ENCODE measurements around the gene TNS2. TPM values are rescaled to one million over a fixed set of nuclear protein-coding genes. Genes with fewer than 3 reads are reported as not detected.
"Not testable (repeated sequence)": the region's sequence is repeated elsewhere in the genome, so short reads cannot be mapped to it uniquely, and the experiment has no call there.

TNS2 gene
- total RNA-seq, 1 experiment from 2014 or later, result 32.5 TPM

- no peak for DNase-seq (ENCODE audit: low read depth)
These were observed 57.3 kb downstream of the TNS2 start for GRCh38 chr12:53107122-53107521.

GRCh38 chr12:53112431-53112830 is 62.6 kb downstream of the TNS2 start:
- DNase-seq (ENCODE audit: low read depth), result not testable (repeated sequence)

DNA sequence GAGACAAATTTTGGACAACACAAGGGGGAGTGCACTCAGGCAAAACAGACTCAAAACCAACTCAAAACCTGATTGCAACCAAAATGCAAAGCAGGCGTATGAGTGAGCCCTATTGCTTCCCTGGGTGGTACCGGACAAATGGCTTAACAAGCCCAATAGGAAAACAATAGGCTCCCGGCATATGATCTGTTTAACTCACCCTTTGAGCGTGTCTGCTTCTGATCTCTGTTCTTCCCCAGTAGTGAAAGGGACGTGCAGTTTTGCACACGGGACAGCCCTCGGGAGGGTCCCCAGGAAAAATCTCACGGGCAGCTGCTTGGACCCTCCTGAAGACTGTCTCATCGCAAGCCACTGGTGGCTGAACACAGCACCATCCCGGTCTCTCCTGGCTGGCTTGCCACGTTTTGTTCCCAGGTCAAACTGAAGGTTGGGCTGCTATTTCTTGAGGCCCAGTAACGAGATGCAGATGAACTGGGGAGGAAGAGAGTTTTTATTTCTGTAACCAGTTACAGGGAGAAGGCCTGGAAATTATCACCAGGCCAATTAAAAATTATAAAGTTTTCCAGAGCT is 63.4 kb downstream of the TNS2 start:
- no peak for DNase-seq (ENCODE audit: low read depth)

DNA sequence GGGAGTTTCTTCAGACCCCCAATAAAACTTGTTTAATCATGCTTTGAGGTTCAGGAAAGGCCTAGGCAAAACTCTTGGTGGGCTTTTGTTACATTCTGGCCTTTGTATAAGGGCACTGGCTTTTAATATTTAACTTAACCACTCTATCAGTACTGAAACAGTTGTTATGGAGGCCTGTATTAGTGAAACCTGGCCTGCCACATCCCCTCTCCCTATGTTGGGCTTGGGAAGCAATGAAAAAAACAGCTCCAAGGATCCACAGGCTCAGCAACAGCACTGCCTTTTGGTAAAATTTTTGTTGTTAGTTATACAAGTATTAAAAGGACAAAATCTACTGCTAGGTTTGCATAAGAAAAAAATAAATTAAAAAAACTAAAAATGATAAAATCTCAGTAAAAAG is 64.1 kb downstream of the TNS2 start:
- no peak for DNase-seq (ENCODE audit: low read depth)

Small RNA genes within 50 kb of the gene (small RNA-seq; reads per million reads assigned to genes)
- not detected for gene MIR6757

Other genes starting within 250 kb of the TNS2 start
- gene KRT4, start 235.9 kb upstream of the TNS2 start, total RNA-seq (2014; rRNA removed; shearing (Covaris generic)), result not detected in 2 replicates
- gene KRT79, start 215.8 kb upstream of the TNS2 start, total RNA-seq (2014; rRNA removed; shearing (Covaris generic)), result 0.45 and 1.0 TPM in 2 replicates
- gene KRT78, start 201.1 kb upstream of the TNS2 start, total RNA-seq (2014; rRNA removed; shearing (Covaris generic)), result 0.13 TPM in 1 of 2 replicates, not detected in the other
- gene KRT8, start 145.0 kb upstream of the TNS2 start, total RNA-seq (2014; rRNA removed; shearing (Covaris generic)), result 199 and 204 TPM in 2 replicates
- 358 and 373 TPM in 2 replicates for gene KRT18, start 100.9 kb upstream of the TNS2 start, total RNA-seq (2014; rRNA removed; shearing (Covaris generic))
- 563 and 574 TPM in 2 replicates for gene EIF4B, start 43.6 kb upstream of the TNS2 start, total RNA-seq (2014; rRNA removed; shearing (Covaris generic))
- 11.4 and 12.7 TPM in 2 replicates for gene SPRYD3, start 29.3 kb downstream of the TNS2 start, total RNA-seq (2014; rRNA removed; shearing (Covaris generic))
- gene IGFBP6, start 47.6 kb downstream of the TNS2 start, total RNA-seq (2014; rRNA removed; shearing (Covaris generic)), result 58.5 and 72.9 TPM in 2 replicates
- not detected in 2 replicates for gene SOAT2, start 53.4 kb downstream of the TNS2 start, total RNA-seq (2014; rRNA removed; shearing (Covaris generic))
- gene ZNF740, start 130.7 kb downstream of the TNS2 start, total RNA-seq (2014; rRNA removed; shearing (Covaris generic)), result 15.9 and 19.0 TPM in 2 replicates
- gene CSAD, start 130.9 kb downstream of the TNS2 start, total RNA-seq (2014; rRNA removed; shearing (Covaris generic)), result 3.1 and 3.7 TPM in 2 replicates
- gene ITGB7, start 157.2 kb downstream of the TNS2 start, total RNA-seq (2014; rRNA removed; shearing (Covaris generic)), result not detected in 2 replicates
- 10.8 and 17.4 TPM in 2 replicates for gene RARG, start 182.1 kb downstream of the TNS2 start, total RNA-seq (2014; rRNA removed; shearing (Covaris generic))
- 16.8 and 20.0 TPM in 2 replicates for gene ESPL1, start 218.2 kb downstream of the TNS2 start, total RNA-seq (2014; rRNA removed; shearing (Covaris generic))
- gene PFDN5, start 245.5 kb downstream of the TNS2 start, total RNA-seq (2014; rRNA removed; shearing (Covaris generic)), result 309 and 490 TPM in 2 replicates
- gene MYG1, start 249.6 kb downstream of the TNS2 start, total RNA-seq (2014; rRNA removed; shearing (Covaris generic)), result 108 and 119 TPM in 2 replicates

All from HT1080 (cell line).